SW480 (cell line): ENCODE data around the gene PORCN.

ENCODE experiments used
- DNase-seq: peaks from one replicate; pipeline ENCODE4 v3.0.0-alpha.2; 2016; ENCODE audit warnings: low spot score

PORCN gene

GRCh38 chrX:48476919-48477318, 31.9 kb upstream of the PORCN start:
- DNase-seq, result no peak

- DNase-seq, result no peak
These were observed 30.6 kb upstream of the PORCN start for GRCh38 chrX:48477960-48478755.

GRCh38 chrX:48478806-48479205, 30.0 kb upstream of the PORCN start:
- DNase-seq, result no peak

GRCh38 chrX:48480142-48480541, 28.6 kb upstream of the PORCN start:
- no peak for DNase-seq

- DNase-seq, result no peak
These were observed 28.2 kb upstream of the PORCN start for GRCh38 chrX:48480583-48480982.

- no peak for DNase-seq
These were observed 26.3 kb upstream of the PORCN start for GRCh38 chrX:48482526-48482925.

GRCh38 chrX:48487362-48487798, 21.4 kb upstream of the PORCN start:
- DNase-seq, result peak; percentile 99

GRCh38 chrX:48488034-48488433, 20.8 kb upstream of the PORCN start:
- no peak for DNase-seq

- DNase-seq, result no peak
These were observed 19.5 kb upstream of the PORCN start for GRCh38 chrX:48489296-48489695.

GRCh38 chrX:48489892-48490291, 18.9 kb upstream of the PORCN start:
- DNase-seq, result no peak

GRCh38 chrX:48490661-48491060, 18.1 kb upstream of the PORCN start:
- DNase-seq, result no peak

GRCh38 chrX:48491809-48492208, 17.0 kb upstream of the PORCN start:
- no peak for DNase-seq

- DNase-seq, result no peak
These were observed 16.4 kb upstream of the PORCN start for GRCh38 chrX:48492293-48492910.

GRCh38 chrX:48493890-48494364, 14.9 kb upstream of the PORCN start:
- peak; percentile 36 for DNase-seq

- peak; percentile 28 for DNase-seq
These were observed 12.1 kb upstream of the PORCN start for GRCh38 chrX:48496660-48497059.

- DNase-seq, result no peak
These were observed 10.9 kb upstream of the PORCN start for GRCh38 chrX:48497871-48498270.

- peak; percentile 84 for DNase-seq
These were observed 10.4 kb upstream of the PORCN start for GRCh38 chrX:48498374-48498809.

GRCh38 chrX:48504261-48504660, 4.5 kb upstream of the PORCN start:
- no peak for DNase-seq

GRCh38 chrX:48505481-48505880, 3.3 kb upstream of the PORCN start:
- DNase-seq, result no peak

- no peak for DNase-seq
These were observed 1.5 kb upstream of the PORCN start for GRCh38 chrX:48507246-48507645.

- DNase-seq, result no peak
These were observed 426 bp downstream of the PORCN start for GRCh38 chrX:48509245-48509590.

GRCh38 chrX:48509619-48510018, 827 bp downstream of the PORCN start:
- DNase-seq, result no peak

- DNase-seq, result peak; percentile 27
These were observed 2.8 kb downstream of the PORCN start for GRCh38 chrX:48511560-48511959.
